Astrocyte (in vitro differentiated cells and primary cell): Measurements from ENCODE around the gene BCAR1. TPM values are rescaled to one million over a fixed set of nuclear protein-coding genes. Genes with fewer than 3 reads are reported as not detected.
"Not testable (repeated sequence)": the region's sequence is repeated elsewhere in the genome, so short reads cannot be mapped to it uniquely, and the experiment has no call there.

Experiments
- DNase-seq: peaks from one replicate; pipeline ENCODE4 v3.0.0-alpha.2; 2010; ENCODE audit warnings: low read depth
- FAIRE-seq: peaks from 2 replicates; lab custom pipeline; 2011; peaks lifted over from hg19 to GRCh38; lab: Jason Lieb, UNC
- H2AFZ ChIP-seq: 2 replicates; pipeline ENCODE4 v1.6.0; 2012; ENCODE audit warnings: low read depth, low read length, inconsistent platforms
- H3K27ac ChIP-seq: 2 replicates; pipeline ENCODE4 v1.5.1; 2011; ENCODE audit warnings: low read depth, low read length, inconsistent platforms
- H3K27me3 ChIP-seq: 2 replicates; pipeline ENCODE4 v1.6.0; 2011; ENCODE audit warnings: low read length, inconsistent platforms; ENCODE audit not compliant: insufficient read depth
- H3K36me3 ChIP-seq: 2 replicates; pipeline ENCODE4 v1.5.1; 2011; ENCODE audit warnings: low read length, inconsistent platforms; ENCODE audit not compliant: insufficient read depth
- H3K4me1 ChIP-seq: 2 replicates; pipeline ENCODE4 v1.5.1; 2011; ENCODE audit warnings: low read length, inconsistent platforms; ENCODE audit not compliant: insufficient read depth
- H3K4me2 ChIP-seq: 2 replicates; pipeline ENCODE4 v1.6.0; 2012; ENCODE audit warnings: low read length, inconsistent platforms
- H3K4me3 ChIP-seq: 2 replicates; pipeline ENCODE4 v1.5.1; 2011; ENCODE audit warnings: low read depth, mild to moderate bottlenecking, low read length, inconsistent platforms; ENCODE audit not compliant: insufficient read depth
- H3K79me2 ChIP-seq: 2 replicates; pipeline ENCODE4 v1.6.0; 2012; ENCODE audit warnings: mild to moderate bottlenecking, low read length, inconsistent platforms; ENCODE audit not compliant: insufficient read depth
- H3K9ac ChIP-seq: 2 replicates; pipeline ENCODE4 v1.6.0; 2012; ENCODE audit warnings: mild to moderate bottlenecking, low read length, inconsistent platforms
- H3K9me3 ChIP-seq: 2 replicates; pipeline ENCODE4 v1.5.1; 2012; ENCODE audit warnings: low read depth, mild to moderate bottlenecking, low read length, inconsistent platforms; ENCODE audit not compliant: insufficient read depth
- H4K20me1 ChIP-seq: 2 replicates; pipeline ENCODE4 v1.6.0; 2012; ENCODE audit warnings: low read length, inconsistent platforms; ENCODE audit not compliant: insufficient read depth
- H3K27ac Mint-ChIP-seq: one replicate; pipeline ENCODE4 v1.8.0; 2021; ENCODE audit warnings: mild to moderate bottlenecking, mixed read lengths; ENCODE audit not compliant: unreplicated experiment
- H3K27me3 Mint-ChIP-seq: one replicate; pipeline ENCODE4 v1.8.0; 2021; ENCODE audit warnings: low read depth, mixed read lengths; ENCODE audit not compliant: unreplicated experiment
- H3K36me3 Mint-ChIP-seq: one replicate; pipeline ENCODE4 v1.8.0; 2021; ENCODE audit warnings: low read depth, mixed read lengths; ENCODE audit not compliant: unreplicated experiment
- H3K4me1 Mint-ChIP-seq: one replicate; pipeline ENCODE4 v1.8.0; 2021; ENCODE audit warnings: low read depth, mixed read lengths; ENCODE audit not compliant: unreplicated experiment
- H3K4me3 Mint-ChIP-seq: one replicate; pipeline ENCODE4 v1.8.0; 2021; ENCODE audit warnings: mild to moderate bottlenecking, moderate library complexity, mixed read lengths; ENCODE audit not compliant: unreplicated experiment
- H3K9me3 Mint-ChIP-seq: one replicate; pipeline ENCODE4 v1.8.0; 2021; ENCODE audit warnings: mild to moderate bottlenecking, mixed read lengths; ENCODE audit not compliant: unreplicated experiment
- EZH2 ChIP-seq: IDR thresholded peaks from 2 replicates; pipeline ENCODE4 v1.6.1; 2012; ENCODE audit warnings: mild to moderate bottlenecking, low read length, inconsistent platforms; ENCODE audit not compliant: insufficient read depth
- total RNA-seq: library from RNA; stranded (reverse); gene quantifications from 2 replicates; pipeline ENCODE4 v1.2.1, GENCODE V29; 2021
- TF ChIP-seq, protein P1 (sequence below): IDR thresholded peaks from 2 replicates; pipeline ENCODE4 v1.5.1; 2011; ENCODE audit warnings: low read depth, mild to moderate bottlenecking, inconsistent platforms, low read length, moderate library complexity; ENCODE audit not compliant: insufficient read depth

Gene BCAR1
- total RNA-seq, 1 donor from 2014 or later = 296 TPM

GRCh38 chr16:75225092-75225491 is 26.3 kb downstream of the BCAR1 start:
- Histone ChIP-seq H3K4me2 (no peak overlapping the region), H3K27ac (no peak overlapping the region), H2AFZ (no peak overlapping the region), H3K4me1 (no peaks in the 10 kb centered on the region), H3K36me3 (peaks cover 4% of the 10 kb centered on the region), H3K79me2 (peaks cover 10% of the 10 kb centered on the region), H3K9ac (no peak overlapping the region), H3K9me3 (no peaks in the 10 kb centered on the region), H3K27me3 (no peaks in the 10 kb centered on the region), H4K20me1 (peaks cover 42% of the 10 kb centered on the region), H3K4me3 (no peak overlapping the region)
- FAIRE-seq (no peak), DNase-seq (no peak)
- Mint-ChIP-seq H3K9me3 (no peaks in the 10 kb centered on the region), H3K4me1 (peaks cover 6% of the 10 kb centered on the region), H3K4me3 (no peak overlapping the region), H3K27ac (peak overlapping the region; percentile 83), H3K36me3 (peaks cover 5% of the 10 kb centered on the region), H3K27me3 (peaks cover 4% of the 10 kb centered on the region)
- TF ChIP-seq EZH2 = no peak
- TF ChIP-seq, protein P1, sequence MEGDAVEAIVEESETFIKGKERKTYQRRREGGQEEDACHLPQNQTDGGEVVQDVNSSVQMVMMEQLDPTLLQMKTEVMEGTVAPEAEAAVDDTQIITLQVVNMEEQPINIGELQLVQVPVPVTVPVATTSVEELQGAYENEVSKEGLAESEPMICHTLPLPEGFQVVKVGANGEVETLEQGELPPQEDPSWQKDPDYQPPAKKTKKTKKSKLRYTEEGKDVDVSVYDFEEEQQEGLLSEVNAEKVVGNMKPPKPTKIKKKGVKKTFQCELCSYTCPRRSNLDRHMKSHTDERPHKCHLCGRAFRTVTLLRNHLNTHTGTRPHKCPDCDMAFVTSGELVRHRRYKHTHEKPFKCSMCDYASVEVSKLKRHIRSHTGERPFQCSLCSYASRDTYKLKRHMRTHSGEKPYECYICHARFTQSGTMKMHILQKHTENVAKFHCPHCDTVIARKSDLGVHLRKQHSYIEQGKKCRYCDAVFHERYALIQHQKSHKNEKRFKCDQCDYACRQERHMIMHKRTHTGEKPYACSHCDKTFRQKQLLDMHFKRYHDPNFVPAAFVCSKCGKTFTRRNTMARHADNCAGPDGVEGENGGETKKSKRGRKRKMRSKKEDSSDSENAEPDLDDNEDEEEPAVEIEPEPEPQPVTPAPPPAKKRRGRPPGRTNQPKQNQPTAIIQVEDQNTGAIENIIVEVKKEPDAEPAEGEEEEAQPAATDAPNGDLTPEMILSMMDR = no peak

GRCh38 chr16:75224306-75225082 is 26.9 kb downstream of the BCAR1 start:
- Mint-ChIP-seq H3K27ac (peak overlapping the region; percentile 66), H3K4me1 (peaks cover 6% of the 10 kb centered on the region), H3K9me3 (no peaks in the 10 kb centered on the region), H3K27me3 (peaks cover 4% of the 10 kb centered on the region), H3K4me3 (no peak overlapping the region), H3K36me3 (peaks cover 5% of the 10 kb centered on the region)
- Histone ChIP-seq H3K4me1 (no peaks in the 10 kb centered on the region), H2AFZ (no peak overlapping the region), H3K27me3 (no peaks in the 10 kb centered on the region), H3K9ac (no peak overlapping the region), H3K9me3 (no peaks in the 10 kb centered on the region), H3K4me2 (no peak overlapping the region), H3K4me3 (no peak overlapping the region), H3K27ac (no peak overlapping the region), H3K36me3 (peaks cover 4% of the 10 kb centered on the region), H3K79me2 (peaks cover 4% of the 10 kb centered on the region), H4K20me1 (peaks cover 36% of the 10 kb centered on the region)
- no peak for FAIRE-seq
- no peak for DNase-seq
- no peak for TF ChIP-seq EZH2

DNA sequence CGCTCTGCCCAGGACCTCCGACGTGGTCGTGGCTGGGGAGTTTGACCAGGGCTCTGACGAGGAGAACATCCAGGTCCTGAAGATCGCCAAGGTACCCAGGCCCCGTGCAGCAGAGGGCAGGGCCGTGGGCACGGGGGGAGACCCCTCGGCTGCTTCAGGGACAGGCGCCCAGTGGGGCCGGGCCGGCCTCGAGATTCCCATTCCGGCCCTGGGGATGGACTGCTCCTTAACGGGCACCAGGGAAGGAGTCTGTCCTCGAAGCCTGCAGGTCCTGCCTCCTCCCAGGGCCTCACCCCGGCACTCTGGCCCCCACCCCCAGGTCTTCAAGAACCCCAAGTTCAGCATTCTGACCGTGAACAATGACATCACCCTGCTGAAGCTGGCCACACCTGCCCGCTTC is 28.3 kb downstream of the BCAR1 start:
- H3K79me2 ChIP-seq, H3K4me2 ChIP-seq, H3K36me3 ChIP-seq, H3K4me3 Mint-ChIP-seq, H3K4me1 Mint-ChIP-seq, H2AFZ ChIP-seq, H3K27ac ChIP-seq, DNase-seq, H3K4me1 ChIP-seq, H3K27me3 Mint-ChIP-seq, H3K9me3 Mint-ChIP-seq, H3K9ac ChIP-seq, H3K27ac Mint-ChIP-seq, H3K4me3 ChIP-seq, H3K27me3 ChIP-seq, H3K36me3 Mint-ChIP-seq, H3K9me3 ChIP-seq: not testable (repeated sequence)
- peak; percentile 50 for FAIRE-seq
- H4K20me1 ChIP-seq = peaks cover 23% of the 10 kb centered on the region
